A673 (cell line): Measurements from ENCODE around the gene ZNF555.

Source experiments
- EZH2 ChIP-seq: fragments of 200-600 bp; sonication (generic); IDR thresholded peaks from 2 replicates; pipeline ENCODE4 v1.6.1; 2017; ENCODE audit warnings: borderline replicate concordance, low read depth, mild to moderate bottlenecking, mixed read lengths, antibody characterized with exemption, low read length; ENCODE audit not compliant: poor library complexity, severe bottlenecking
- TF ChIP-seq, protein P1 (sequence below): fragments of 300-800, 200-600 bp; sonication (generic); conservative IDR thresholded peaks from 2 replicates; pipeline ENCODE4 v1.5.1; 2017; ENCODE audit warnings: low read depth, mild to moderate bottlenecking, antibody characterized with exemption, low read length, moderate library complexity, mixed read lengths

DNA sequence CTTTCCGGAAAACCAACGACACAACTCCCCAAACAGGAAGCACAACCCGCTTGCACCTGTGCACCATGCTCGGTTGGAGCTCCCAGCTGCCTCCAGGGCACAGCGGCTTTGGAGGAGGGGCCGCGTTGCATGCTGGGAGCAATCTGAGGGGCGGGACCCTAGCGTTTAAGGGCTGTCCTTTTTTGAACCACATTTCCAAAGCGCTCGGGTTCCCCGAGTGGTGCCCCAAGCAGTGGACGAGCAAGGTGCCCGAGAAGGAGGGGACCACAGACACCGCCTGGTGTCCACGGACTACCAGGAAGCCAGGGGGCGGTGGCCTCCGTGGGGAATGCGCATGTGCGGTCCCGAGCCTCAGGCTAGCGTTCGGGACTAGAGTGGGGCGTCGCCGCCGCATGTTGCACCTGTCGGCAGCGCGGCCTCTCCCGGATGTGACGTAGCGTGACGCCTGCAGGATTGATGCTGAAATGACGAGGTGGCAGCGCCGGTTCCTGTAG is 47.5 kb downstream of the ZNF555 start:
- TF ChIP-seq, protein P1, sequence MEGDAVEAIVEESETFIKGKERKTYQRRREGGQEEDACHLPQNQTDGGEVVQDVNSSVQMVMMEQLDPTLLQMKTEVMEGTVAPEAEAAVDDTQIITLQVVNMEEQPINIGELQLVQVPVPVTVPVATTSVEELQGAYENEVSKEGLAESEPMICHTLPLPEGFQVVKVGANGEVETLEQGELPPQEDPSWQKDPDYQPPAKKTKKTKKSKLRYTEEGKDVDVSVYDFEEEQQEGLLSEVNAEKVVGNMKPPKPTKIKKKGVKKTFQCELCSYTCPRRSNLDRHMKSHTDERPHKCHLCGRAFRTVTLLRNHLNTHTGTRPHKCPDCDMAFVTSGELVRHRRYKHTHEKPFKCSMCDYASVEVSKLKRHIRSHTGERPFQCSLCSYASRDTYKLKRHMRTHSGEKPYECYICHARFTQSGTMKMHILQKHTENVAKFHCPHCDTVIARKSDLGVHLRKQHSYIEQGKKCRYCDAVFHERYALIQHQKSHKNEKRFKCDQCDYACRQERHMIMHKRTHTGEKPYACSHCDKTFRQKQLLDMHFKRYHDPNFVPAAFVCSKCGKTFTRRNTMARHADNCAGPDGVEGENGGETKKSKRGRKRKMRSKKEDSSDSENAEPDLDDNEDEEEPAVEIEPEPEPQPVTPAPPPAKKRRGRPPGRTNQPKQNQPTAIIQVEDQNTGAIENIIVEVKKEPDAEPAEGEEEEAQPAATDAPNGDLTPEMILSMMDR: no peak
- TF ChIP-seq EZH2: no peak
